Vagina (tissue), 2 donors: Measurements from ENCODE around the gene IL13.
"Not testable (repeated sequence)": the region's sequence is repeated elsewhere in the genome, so short reads cannot be mapped to it uniquely, and the experiment has no call there.

Experiments used
- CTCF ChIP-seq, 3 experiments: fragments of 450-650 bp in 2 of 3; fragments of 200-600 bp in 1 of 3; sonication (generic) in 1 of 3; IDR thresholded peaks; one replicate each; pipeline ENCODE4 v1.5.1; 2017 to 2019; ENCODE audit warnings: antibody characterized with exemption in 3 of 3, mild to moderate bottlenecking in 2 of 3, moderate library complexity in 2 of 3
- POLR2A ChIP-seq, 2 donors: fragments of 450-650 bp; IDR thresholded peaks; one replicate each; pipeline ENCODE4 v1.6.1; 2017; ENCODE audit warnings: antibody characterized with exemption in 2 of 2, mild to moderate bottlenecking in 2 of 2, moderate library complexity in 2 of 2
- POLR2AphosphoS5 ChIP-seq, 2 donors: sonication (generic); formaldehyde crosslinking; IDR thresholded peaks; one replicate each; pipeline ENCODE4 v1.9.0; 2017; ENCODE audit warnings: antibody characterized with exemption in 2 of 2, mild to moderate bottlenecking in 2 of 2, low read depth in 1 of 2; ENCODE audit not compliant: insufficient read depth in 1 of 2

GRCh38 chr5:132633587-132633986 is 24.4 kb upstream of the IL13 start:
- TF ChIP-seq POLR2A (IDR thresholded peaks at IDR 0.05); CTCF (IDR thresholded peaks at IDR 0.05); POLR2AphosphoS5 (IDR thresholded peaks at IDR 0.05; ENCODE audit: insufficient read depth in 1 of 2, low read depth in 1 of 2): not testable (repeated sequence)
